Lower leg skin (tissue), 3 donors: ENCODE data around the gene MBNL2.

Experiments used
- POLR2A ChIP-seq, 2 donors: fragments of 450-650 bp; IDR thresholded peaks; one replicate each; pipeline ENCODE4 v1.6.1; 2016 to 2017; ENCODE audit warnings: antibody characterized with exemption in 2 of 2, mild to moderate bottlenecking in 1 of 2, moderate library complexity in 1 of 2
- TF ChIP-seq, protein P1 (sequence below), 3 donors: fragments of 450-650 bp; IDR thresholded peaks; one replicate each; pipeline ENCODE4 v1.5.1; 2016; ENCODE audit warnings: antibody characterized with exemption in 3 of 3, mild to moderate bottlenecking in 3 of 3, moderate library complexity in 2 of 3

DNA sequence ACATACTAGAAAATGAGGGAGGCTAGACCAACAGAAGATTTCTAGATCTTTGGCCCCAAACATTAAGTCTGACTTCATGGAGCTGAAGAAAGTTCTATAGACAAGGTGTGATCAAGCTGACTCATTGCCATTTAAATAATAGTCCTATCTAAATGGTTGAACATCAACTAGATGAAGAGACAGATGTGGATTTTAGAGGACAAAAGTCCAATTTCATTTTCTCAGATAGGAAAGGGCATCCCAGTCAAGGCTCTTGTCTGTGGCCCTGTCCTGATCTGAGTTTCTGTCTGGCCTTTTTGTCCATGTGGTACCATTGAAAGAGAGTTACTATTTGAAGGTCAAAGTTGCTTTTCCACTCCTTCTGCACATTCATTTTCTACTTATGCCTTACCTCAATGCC, 74.6 kb downstream of the MBNL2 start:
- no peak for TF ChIP-seq POLR2A (IDR thresholded peaks at IDR 0.05)
- TF ChIP-seq, protein P1, sequence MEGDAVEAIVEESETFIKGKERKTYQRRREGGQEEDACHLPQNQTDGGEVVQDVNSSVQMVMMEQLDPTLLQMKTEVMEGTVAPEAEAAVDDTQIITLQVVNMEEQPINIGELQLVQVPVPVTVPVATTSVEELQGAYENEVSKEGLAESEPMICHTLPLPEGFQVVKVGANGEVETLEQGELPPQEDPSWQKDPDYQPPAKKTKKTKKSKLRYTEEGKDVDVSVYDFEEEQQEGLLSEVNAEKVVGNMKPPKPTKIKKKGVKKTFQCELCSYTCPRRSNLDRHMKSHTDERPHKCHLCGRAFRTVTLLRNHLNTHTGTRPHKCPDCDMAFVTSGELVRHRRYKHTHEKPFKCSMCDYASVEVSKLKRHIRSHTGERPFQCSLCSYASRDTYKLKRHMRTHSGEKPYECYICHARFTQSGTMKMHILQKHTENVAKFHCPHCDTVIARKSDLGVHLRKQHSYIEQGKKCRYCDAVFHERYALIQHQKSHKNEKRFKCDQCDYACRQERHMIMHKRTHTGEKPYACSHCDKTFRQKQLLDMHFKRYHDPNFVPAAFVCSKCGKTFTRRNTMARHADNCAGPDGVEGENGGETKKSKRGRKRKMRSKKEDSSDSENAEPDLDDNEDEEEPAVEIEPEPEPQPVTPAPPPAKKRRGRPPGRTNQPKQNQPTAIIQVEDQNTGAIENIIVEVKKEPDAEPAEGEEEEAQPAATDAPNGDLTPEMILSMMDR (IDR thresholded peaks at IDR 0.05): no peak
